ENCODE measurements around the gene TMEM213. TPM values are rescaled to one million over a fixed set of nuclear protein-coding genes. Genes with fewer than 3 reads are reported as not detected.
A peak's percentile ranks its signal among the peaks of the same experiment; 100 is the strongest.

The TMEM213 gene
- total RNA-seq, 1 donor from 2014 or later: not detected

DNA sequence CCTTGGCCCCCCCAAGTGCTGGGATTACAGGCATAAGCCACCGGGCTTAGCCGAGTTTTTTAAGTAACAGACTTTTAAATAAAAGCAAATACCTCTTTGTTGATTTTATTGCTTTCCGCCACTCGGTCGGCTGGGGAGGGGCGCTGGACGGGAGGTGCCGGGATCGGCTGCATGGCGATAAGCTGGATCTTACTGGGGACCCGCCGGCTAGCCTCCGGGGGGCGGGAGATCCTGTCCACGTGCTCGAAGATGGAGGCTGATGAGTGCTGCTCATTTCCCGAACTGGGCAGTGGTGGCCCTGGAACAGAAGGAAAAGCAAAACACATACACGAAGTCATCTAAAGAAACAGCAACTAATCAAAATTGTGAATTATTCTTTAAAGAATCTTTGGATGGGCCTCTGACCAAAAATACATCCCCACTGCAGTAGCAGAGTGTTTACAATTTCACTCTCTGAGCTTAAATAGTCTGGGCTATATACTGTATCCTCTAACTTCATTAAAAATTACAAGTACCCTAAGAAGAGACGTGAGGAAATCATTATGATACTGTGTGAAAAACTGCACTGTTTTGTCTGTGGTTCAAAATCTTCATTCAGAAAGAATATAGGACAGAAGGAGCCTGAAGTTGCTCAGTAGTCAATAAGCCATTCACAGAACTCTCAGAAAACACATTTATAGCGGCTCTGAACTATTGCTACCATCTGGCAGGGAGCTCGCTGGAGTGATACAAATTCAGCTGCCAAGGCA is 73.4 kb downstream of the TMEM213 start:
- no peak overlapping the region for H3K4me3 ChIP-seq (ENCODE audit: low read depth, low read length)
- DNase-seq (ENCODE audit: low read depth): no peak
- no peak for TF ChIP-seq CTCF (IDR thresholded peaks at IDR 0.05; ENCODE audit: insufficient read depth, low read length, poor library complexity, severe bottlenecking)
- no peaks in the 10 kb centered on the region for H3K36me3 ChIP-seq (ENCODE audit: control insufficient read depth, insufficient read depth, low read length)
- no peaks in the 10 kb centered on the region for H3K27me3 ChIP-seq (ENCODE audit: control insufficient read depth, insufficient read depth, low read length)

GRCh38 chr7:138871814-138872090 is 74.0 kb downstream of the TMEM213 start:
- DNase-seq (ENCODE audit: low read depth): no peak
- Histone ChIP-seq H3K36me3 (ENCODE audit: control insufficient read depth, insufficient read depth, low read length) (no peaks in the 10 kb centered on the region), H3K4me3 (ENCODE audit: low read depth, low read length) (no peak overlapping the region), H3K27me3 (ENCODE audit: control insufficient read depth, insufficient read depth, low read length) (no peaks in the 10 kb centered on the region)
- no peak for TF ChIP-seq CTCF (IDR thresholded peaks at IDR 0.05; ENCODE audit: insufficient read depth, low read length, poor library complexity, severe bottlenecking)

DNA sequence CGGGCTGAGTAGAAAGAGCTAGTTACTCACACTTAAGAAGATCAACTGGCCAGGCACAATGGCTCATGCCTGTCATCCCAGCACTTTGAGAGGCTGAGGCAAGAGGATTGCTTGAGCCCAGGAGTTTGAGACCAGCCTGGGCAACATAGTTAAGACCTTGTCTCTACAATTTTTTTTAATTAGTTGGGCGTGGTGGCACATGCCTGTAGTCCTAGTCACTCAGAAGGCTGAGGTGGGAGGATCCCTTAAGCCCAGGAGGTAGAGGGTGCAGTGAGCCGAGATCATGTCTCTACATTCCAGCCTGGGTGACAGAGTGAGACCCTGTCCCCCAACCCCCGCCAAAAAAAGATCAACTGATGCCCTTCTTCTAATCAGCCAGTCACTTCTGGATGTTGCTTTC is 74.8 kb downstream of the TMEM213 start:
- no peak for TF ChIP-seq CTCF (IDR thresholded peaks at IDR 0.05; ENCODE audit: insufficient read depth, low read length, poor library complexity, severe bottlenecking)
- no peaks in the 10 kb centered on the region for H3K27me3 ChIP-seq (ENCODE audit: control insufficient read depth, insufficient read depth, low read length)
- no peak for DNase-seq (ENCODE audit: low read depth)
- no peaks in the 10 kb centered on the region for H3K36me3 ChIP-seq (ENCODE audit: control insufficient read depth, insufficient read depth, low read length)
- no peak overlapping the region for H3K4me3 ChIP-seq (ENCODE audit: low read depth, low read length)

GRCh38 chr7:138873220-138873892 is 75.6 kb downstream of the TMEM213 start:
- Histone ChIP-seq H3K36me3 (ENCODE audit: control insufficient read depth, insufficient read depth, low read length) (no peaks in the 10 kb centered on the region), H3K27me3 (ENCODE audit: control insufficient read depth, insufficient read depth, low read length) (no peaks in the 10 kb centered on the region), H3K4me3 (ENCODE audit: low read depth, low read length) (no peak overlapping the region)
- DNase-seq (ENCODE audit: low read depth): no peak
- TF ChIP-seq CTCF (IDR thresholded peaks at IDR 0.05; ENCODE audit: insufficient read depth, low read length, poor library complexity, severe bottlenecking): no peak

DNA sequence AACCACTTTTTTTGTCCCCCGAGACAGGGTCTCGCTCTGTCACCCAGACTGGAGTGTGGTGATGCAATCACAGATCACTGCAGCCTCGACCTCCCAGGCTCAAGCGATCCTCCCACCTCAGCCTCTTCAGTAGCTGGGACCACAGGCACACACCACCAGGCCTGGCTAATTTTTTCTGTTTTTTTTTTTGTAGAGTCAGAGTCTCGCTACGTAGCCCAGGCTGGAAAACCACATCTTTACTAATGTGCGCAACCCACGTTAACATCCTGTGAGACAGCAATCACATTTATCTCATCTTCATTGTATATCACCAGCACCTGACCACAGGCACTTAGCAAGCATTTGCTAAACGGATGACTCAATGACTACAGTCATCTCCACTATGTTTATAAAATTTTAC is 78.0 kb downstream of the TMEM213 start:
- no peak for TF ChIP-seq CTCF (IDR thresholded peaks at IDR 0.05; ENCODE audit: insufficient read depth, low read length, poor library complexity, severe bottlenecking)
- Histone ChIP-seq H3K36me3 (ENCODE audit: control insufficient read depth, insufficient read depth, low read length) (no peaks in the 10 kb centered on the region), H3K4me3 (ENCODE audit: low read depth, low read length) (no peak overlapping the region), H3K27me3 (ENCODE audit: control insufficient read depth, insufficient read depth, low read length) (no peaks in the 10 kb centered on the region)
- peak; percentile 90 for DNase-seq (ENCODE audit: low read depth)

DNA sequence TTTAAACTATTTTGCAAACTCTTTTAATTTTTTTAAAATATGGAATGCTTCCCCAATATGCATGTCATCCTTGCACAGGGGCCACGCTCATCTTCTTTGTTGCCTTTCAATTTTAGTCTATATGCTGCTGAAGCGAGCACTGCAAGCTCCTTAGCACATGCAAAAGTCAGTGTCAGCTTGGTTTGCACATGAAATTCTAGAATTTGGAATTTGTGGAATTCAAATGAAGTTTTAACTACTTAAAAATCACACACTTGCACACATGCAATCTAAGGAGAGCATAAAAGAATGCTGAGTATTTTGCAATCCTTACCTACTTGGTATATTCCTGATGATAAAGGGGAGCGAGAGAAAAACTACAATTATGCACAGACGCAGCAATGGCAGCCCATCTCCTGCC is 78.5 kb downstream of the TMEM213 start:
- H3K4me3 ChIP-seq (ENCODE audit: low read depth, low read length): no peak overlapping the region
- DNase-seq (ENCODE audit: low read depth): no peak
- TF ChIP-seq CTCF (IDR thresholded peaks at IDR 0.05; ENCODE audit: insufficient read depth, low read length, poor library complexity, severe bottlenecking): no peak
- no peaks in the 10 kb centered on the region for H3K36me3 ChIP-seq (ENCODE audit: control insufficient read depth, insufficient read depth, low read length)
- H3K27me3 ChIP-seq (ENCODE audit: control insufficient read depth, insufficient read depth, low read length): no peaks in the 10 kb centered on the region
